Measurements from ENCODE around the gene INSIG1. TPM values are rescaled to one million over a fixed set of nuclear protein-coding genes. Genes with fewer than 3 reads are reported as not detected.

The INSIG1 gene
- total and polyA plus RNA-seq, 2 experiments from 2014 or later: 30.7 to 40.3 TPM

DNA sequence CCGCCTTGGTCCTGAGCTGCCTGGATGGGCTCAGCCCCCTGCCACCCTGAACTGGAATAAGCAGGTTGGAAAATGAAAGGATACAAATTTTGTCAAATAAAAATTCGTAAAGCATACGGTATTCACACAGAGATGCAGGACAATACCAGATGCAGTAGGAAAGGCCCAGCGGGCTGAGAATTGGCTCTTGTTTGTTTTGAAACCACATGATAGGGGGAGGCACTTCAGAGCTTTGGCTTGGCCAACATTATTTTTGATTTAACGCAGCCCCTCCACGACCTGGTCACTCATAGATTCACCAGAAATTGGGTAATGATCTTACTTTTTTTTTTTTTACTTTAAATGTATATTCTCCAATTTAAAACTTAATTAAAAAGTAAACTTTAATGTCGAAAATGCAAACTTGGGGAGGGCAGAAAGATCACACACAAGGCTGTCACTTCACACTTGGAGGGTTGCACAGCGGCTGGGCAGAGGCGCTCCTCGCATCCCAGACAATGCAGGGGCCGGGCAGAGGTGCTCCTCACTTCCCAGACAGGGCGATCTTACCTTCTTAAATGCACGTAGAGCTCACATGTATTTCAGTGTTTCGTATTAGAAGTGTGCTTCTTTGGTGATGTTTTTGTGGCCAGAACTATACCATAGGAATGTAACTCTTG, 17.8 kb upstream of the INSIG1 start:
- in situ Hi-C loops (cut with MboI): no loop called here
- Histone ChIP-seq H3K27me3 (replicated peaks; ENCODE audit: insufficient read depth) (peaks cover 33% of the 10 kb centered on the region), H3K9ac (no peak overlapping the region), H3K4me2 (ENCODE audit: unreplicated experiment) (no peak overlapping the region), H3K27ac (no peak overlapping the region), H3K36me3 (ENCODE audit: low read depth) (no peaks in the 10 kb centered on the region), H3F3A (ENCODE audit: insufficient read depth) (no peaks in the 10 kb centered on the region), H4K20me1 (ENCODE audit: insufficient read depth) (no peaks in the 10 kb centered on the region), H3K9me2 (ENCODE audit: insufficient read depth) (no peaks in the 10 kb centered on the region), H3K4me3 (no peak overlapping the region), H3K9me3 (ENCODE audit: low read depth) (no peaks in the 10 kb centered on the region), H2AFZ (no peak overlapping the region), H3K4me1 (ENCODE audit: insufficient read depth) (no peaks in the 10 kb centered on the region), H3K79me2 (ENCODE audit: insufficient read depth) (no peaks in the 10 kb centered on the region)
- 67 to 71% methylated on average over 14 of the region's 14 CpGs for WGBS, 2 experiments (ENCODE audit: low coverage in 1 of 2, low lambda C conversion rate in 2 of 2, missing lambda C conversion rate in 2 of 2)
- TF ChIP-seq EZH2phosphoT487 (IDR thresholded peaks at IDR 0.05; ENCODE audit: insufficient read depth, low read depth): no peak
- no peak for TF ChIP-seq EZH2 (IDR thresholded peaks at IDR 0.05; ENCODE audit: insufficient read depth, poor library complexity, severe bottlenecking)
- no peak for DNase-seq

GRCh38 chr7:155280446-155281397, 17.0 kb upstream of the INSIG1 start:
- no peak overlapping the region for H3K9ac ChIP-seq
- H3K27ac ChIP-seq: no peak overlapping the region
- H3F3A ChIP-seq (ENCODE audit: insufficient read depth): no peaks in the 10 kb centered on the region
- no peak overlapping the region for H3K4me3 ChIP-seq
- WGBS, 2 experiments (ENCODE audit: low coverage in 1 of 2, low lambda C conversion rate in 2 of 2, missing lambda C conversion rate in 2 of 2): 66 to 67% methylated on average over 13 of the region's 13 CpGs
- no peak overlapping the region for H3K4me2 ChIP-seq (ENCODE audit: unreplicated experiment)
- in situ Hi-C loops (cut with MboI): no loop called here
- no peaks in the 10 kb centered on the region for H3K9me3 ChIP-seq (ENCODE audit: low read depth)
- peaks cover 33% of the 10 kb centered on the region for H3K27me3 ChIP-seq (replicated peaks; ENCODE audit: insufficient read depth)
- H3K79me2 ChIP-seq (ENCODE audit: insufficient read depth): no peaks in the 10 kb centered on the region
- no peak overlapping the region for H2AFZ ChIP-seq
- no peak for DNase-seq
- H4K20me1 ChIP-seq (ENCODE audit: insufficient read depth): no peaks in the 10 kb centered on the region
- no peaks in the 10 kb centered on the region for H3K9me2 ChIP-seq (ENCODE audit: insufficient read depth)
- no peak for TF ChIP-seq EZH2phosphoT487 (IDR thresholded peaks at IDR 0.05; ENCODE audit: insufficient read depth, low read depth)
- H3K36me3 ChIP-seq (ENCODE audit: low read depth): no peaks in the 10 kb centered on the region
- H3K4me1 ChIP-seq (ENCODE audit: insufficient read depth): no peaks in the 10 kb centered on the region

DNA sequence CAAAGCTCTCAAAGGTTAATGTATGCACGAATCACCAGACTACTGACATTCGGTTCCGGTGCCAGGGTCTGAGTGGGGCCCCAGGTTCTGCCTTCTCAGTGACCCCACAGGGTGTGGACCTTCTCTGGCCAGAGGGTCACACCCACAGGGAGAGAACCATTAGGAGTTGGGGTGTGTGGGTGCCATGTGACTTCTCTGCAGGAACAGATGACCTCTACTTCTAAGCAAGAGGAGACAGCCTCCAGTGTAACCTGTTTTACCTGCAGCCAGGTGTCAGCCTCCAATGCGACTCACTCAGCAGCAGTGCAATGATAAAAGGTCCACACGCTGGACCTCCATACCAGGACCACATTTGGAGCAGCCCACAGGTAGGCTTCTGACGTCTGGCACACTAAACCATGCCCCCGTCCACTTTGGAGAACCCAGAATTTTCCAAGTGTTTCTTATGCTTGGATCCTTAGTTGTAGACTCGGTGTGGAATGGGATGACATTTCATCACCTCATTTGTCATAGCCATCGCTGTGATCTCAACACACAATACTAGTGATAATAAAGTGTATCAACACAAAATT, 16.2 kb upstream of the INSIG1 start:
- TF ChIP-seq EZH2phosphoT487 (IDR thresholded peaks at IDR 0.05; ENCODE audit: insufficient read depth, low read depth): no peak
- no peak for TF ChIP-seq EZH2 (IDR thresholded peaks at IDR 0.05; ENCODE audit: insufficient read depth, poor library complexity, severe bottlenecking)
- Histone ChIP-seq H3K9me3 (ENCODE audit: low read depth) (no peaks in the 10 kb centered on the region), H3K36me3 (ENCODE audit: low read depth) (no peaks in the 10 kb centered on the region), H3F3A (ENCODE audit: insufficient read depth) (no peaks in the 10 kb centered on the region), H3K4me1 (ENCODE audit: insufficient read depth) (no peaks in the 10 kb centered on the region), H3K4me2 (ENCODE audit: unreplicated experiment) (no peak overlapping the region), H3K9me2 (ENCODE audit: insufficient read depth) (no peaks in the 10 kb centered on the region), H3K4me3 (no peak overlapping the region), H3K27ac (no peak overlapping the region), H3K9ac (no peak overlapping the region), H3K79me2 (ENCODE audit: insufficient read depth) (no peaks in the 10 kb centered on the region), H4K20me1 (ENCODE audit: insufficient read depth) (no peaks in the 10 kb centered on the region), H3K27me3 (replicated peaks; ENCODE audit: insufficient read depth) (peaks cover 33% of the 10 kb centered on the region), H2AFZ (no peak overlapping the region)
- 50 to 56% methylated on average over 9 of the region's 9 CpGs for WGBS, 2 experiments (ENCODE audit: low coverage in 1 of 2, low lambda C conversion rate in 2 of 2, missing lambda C conversion rate in 2 of 2)
- in situ Hi-C loops (cut with MboI): no loop called here
- no peak for DNase-seq

DNA sequence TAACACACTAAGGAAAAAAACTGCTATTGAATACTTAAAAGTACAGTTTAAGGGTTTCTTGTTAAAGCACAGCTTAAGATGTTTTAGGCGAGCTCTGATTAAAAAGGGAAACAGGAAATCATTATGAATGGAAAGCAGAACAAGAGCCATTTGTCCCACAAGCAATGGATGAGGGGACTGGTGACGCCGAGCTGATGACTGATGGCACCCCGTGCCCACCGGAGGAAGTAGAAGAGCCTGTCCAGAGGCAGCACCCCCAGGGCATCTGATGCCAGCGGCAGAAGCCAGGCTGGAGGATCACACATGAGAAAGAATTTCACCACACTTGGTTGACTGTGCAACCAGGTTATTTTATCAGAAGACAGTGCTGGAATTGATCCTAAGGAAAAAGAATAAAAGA, 15.0 kb upstream of the INSIG1 start:
- in situ Hi-C loops (cut with MboI): no loop called here
- Histone ChIP-seq H3K79me2 (ENCODE audit: insufficient read depth) (no peaks in the 10 kb centered on the region), H3K36me3 (ENCODE audit: low read depth) (no peaks in the 10 kb centered on the region), H3K9me3 (ENCODE audit: low read depth) (no peaks in the 10 kb centered on the region), H3K27me3 (replicated peaks; ENCODE audit: insufficient read depth) (peaks cover 30% of the 10 kb centered on the region), H3K4me2 (ENCODE audit: unreplicated experiment) (no peak overlapping the region), H2AFZ (no peak overlapping the region), H3K27ac (no peak overlapping the region), H4K20me1 (ENCODE audit: insufficient read depth) (no peaks in the 10 kb centered on the region), H3K4me3 (no peak overlapping the region), H3K9me2 (ENCODE audit: insufficient read depth) (no peaks in the 10 kb centered on the region), H3K4me1 (ENCODE audit: insufficient read depth) (no peaks in the 10 kb centered on the region), H3K9ac (no peak overlapping the region), H3F3A (ENCODE audit: insufficient read depth) (no peaks in the 10 kb centered on the region)
- DNase-seq: no peak
- 56 to 70% methylated on average over 6 of the region's 6 CpGs for WGBS, 2 experiments (ENCODE audit: low coverage in 1 of 2, low lambda C conversion rate in 2 of 2, missing lambda C conversion rate in 2 of 2)
- TF ChIP-seq EZH2phosphoT487 (IDR thresholded peaks at IDR 0.05; ENCODE audit: insufficient read depth, low read depth) (no peak), EZH2 (IDR thresholded peaks at IDR 0.05; ENCODE audit: insufficient read depth, poor library complexity, severe bottlenecking) (no peak)
